Mesenchymal stem cell (in vitro differentiated cells and primary cell): ENCODE data around the gene TPSG1.
"Not testable (repeated sequence)": the region's sequence is repeated elsewhere in the genome, so short reads cannot be mapped to it uniquely, and the experiment has no call there.

ENCODE experiments used
- DNase-seq: peaks from one replicate; pipeline ENCODE4 v3.0.0-alpha.2; 2013
- H2AFZ ChIP-seq: one replicate; pipeline ENCODE4 v1.6.1; 2013; ENCODE audit warnings: low read depth, mild to moderate bottlenecking, control low read depth, inconsistent platforms, low read length, moderate library complexity
- H2AK5ac ChIP-seq: 2 replicates; pipeline ENCODE4 v1.6.1; 2013; ENCODE audit warnings: low read length, moderate library complexity, mild to moderate bottlenecking, inconsistent platforms; ENCODE audit not compliant: severe bottlenecking
- H2BK120ac ChIP-seq: one replicate; pipeline ENCODE4 v1.6.1; 2013; ENCODE audit warnings: low read depth, mild to moderate bottlenecking, inconsistent platforms, low read length, moderate library complexity
- H2BK12ac ChIP-seq, 2 experiments: one replicate each; pipeline ENCODE4 v1.6.1; 2013; ENCODE audit warnings: inconsistent platforms in 2 of 2, low read length in 2 of 2, mild to moderate bottlenecking in 2 of 2, moderate library complexity in 2 of 2, control low read depth in 1 of 2
- H2BK15ac ChIP-seq: one replicate; pipeline ENCODE4 v1.6.1; 2013; ENCODE audit warnings: mild to moderate bottlenecking, low read depth, inconsistent platforms; ENCODE audit not compliant: poor library complexity, severe bottlenecking
- H2BK5ac ChIP-seq: 2 replicates; pipeline ENCODE4 v1.6.1; 2013; ENCODE audit warnings: low read depth, mild to moderate bottlenecking, low read length, control low read depth, inconsistent platforms; ENCODE audit not compliant: poor library complexity, severe bottlenecking
- H3K14ac ChIP-seq, 2 experiments: one replicate each; pipeline ENCODE4 v1.6.1; 2013; ENCODE audit warnings: inconsistent platforms in 2 of 2, low read length in 2 of 2, control low read depth in 1 of 2, mild to moderate bottlenecking in 1 of 2, moderate library complexity in 1 of 2
- H3K18ac ChIP-seq, 2 experiments: one replicate each; pipeline ENCODE4 v1.6.1; 2013; ENCODE audit warnings: inconsistent platforms in 2 of 2, low read length in 2 of 2, control low read depth in 1 of 2, low read depth in 1 of 2, mild to moderate bottlenecking in 1 of 2
- H3K23ac ChIP-seq, 2 experiments: one replicate each; pipeline ENCODE4 v1.6.1; 2013; ENCODE audit warnings: inconsistent platforms in 2 of 2, low read length in 2 of 2, mild to moderate bottlenecking in 2 of 2, moderate library complexity in 2 of 2, control low read depth in 1 of 2
- H3K27ac ChIP-seq: 2 replicates; pipeline ENCODE4 v1.5.1; 2013; ENCODE audit warnings: mild to moderate bottlenecking, moderate library complexity, low read length, control low read depth, inconsistent platforms; ENCODE audit not compliant: poor library complexity, severe bottlenecking
- H3K27me3 ChIP-seq, 2 experiments: 2 replicates each; pipeline versions ENCODE4 v1.6.1 to v1.7.0; 2013; ENCODE audit warnings: low read length in 2 of 2, mild to moderate bottlenecking in 2 of 2, moderate library complexity in 2 of 2, control low read depth in 1 of 2, inconsistent platforms in 1 of 2; ENCODE audit not compliant: control insufficient read depth in 1 of 2, insufficient read depth in 1 of 2
- H3K36me3 ChIP-seq, 2 experiments: 2 replicates each; pipeline versions ENCODE4 v1.6.1 to v1.7.0; 2013; ENCODE audit warnings: low read length in 2 of 2, control low read depth in 1 of 2, inconsistent platforms in 1 of 2, low read depth in 1 of 2, mild to moderate bottlenecking in 1 of 2; ENCODE audit not compliant: insufficient read depth in 2 of 2, control insufficient read depth in 1 of 2
- H3K4ac ChIP-seq, 2 experiments: one replicate each; pipeline ENCODE4 v1.6.1; 2013; ENCODE audit warnings: inconsistent platforms in 2 of 2, low read length in 2 of 2, mild to moderate bottlenecking in 2 of 2, moderate library complexity in 2 of 2, control low read depth in 1 of 2, low read depth in 1 of 2
- H3K4me1 ChIP-seq: 2 replicates; pipeline ENCODE4 v1.6.1; 2013; ENCODE audit warnings: low read depth, low read length, control low read depth; ENCODE audit not compliant: control insufficient read depth, insufficient read depth
- H3K4me2 ChIP-seq: 2 replicates; pipeline ENCODE4 v1.6.1; 2013; ENCODE audit warnings: low read length, mild to moderate bottlenecking, inconsistent platforms; ENCODE audit not compliant: poor library complexity, severe bottlenecking
- H3K4me3 ChIP-seq, 2 experiments: 2 replicates each; pipeline versions ENCODE4 v1.5.1 to v1.7.0; 2013; ENCODE audit warnings: low read length in 2 of 2, mild to moderate bottlenecking in 2 of 2, control low read depth in 1 of 2, low read depth in 1 of 2; ENCODE audit not compliant: insufficient read depth in 1 of 2
- H3K79me1 ChIP-seq: replicated peaks from 2 replicates; pipeline ENCODE4 v1.6.1; 2013; ENCODE audit warnings: mild to moderate bottlenecking, control low read depth, low read length, inconsistent platforms; ENCODE audit not compliant: poor library complexity, severe bottlenecking
- H3K9ac ChIP-seq: 2 replicates; pipeline ENCODE4 v1.7.0; 2013; ENCODE audit warnings: mild to moderate bottlenecking, low read length, moderate library complexity
- H3K9me3 ChIP-seq: 2 replicates; pipeline ENCODE4 v1.7.0; 2013; ENCODE audit warnings: mild to moderate bottlenecking, low read length; ENCODE audit not compliant: control insufficient read depth
- H4K8ac ChIP-seq: one replicate; pipeline ENCODE4 v1.6.1; 2013; ENCODE audit warnings: inconsistent platforms, mild to moderate bottlenecking, low read length, moderate library complexity
- H4K91ac ChIP-seq: one replicate; pipeline ENCODE4 v1.6.1; 2013; ENCODE audit warnings: mild to moderate bottlenecking, low read length, inconsistent platforms
- WGBS: methylation state at CpG from one replicate; pipeline ENCODE4 v1.1.7; 2013; ENCODE audit warnings: mixed read lengths; 5-methylcytosine and 5-hydroxymethylcytosine counted together

Gene TPSG1

GRCh38 chr16:1239575-1239974, 14.5 kb upstream of the TPSG1 start:
- not testable (repeated sequence) for H2BK120ac ChIP-seq, H3K4me1 ChIP-seq, H3K27ac ChIP-seq, H2AFZ ChIP-seq, H3K18ac ChIP-seq, H3K4me2 ChIP-seq, H4K91ac ChIP-seq, DNase-seq, H2BK12ac ChIP-seq, H3K4me3 ChIP-seq, H3K4ac ChIP-seq, H3K14ac ChIP-seq, H2AK5ac ChIP-seq, H3K9ac ChIP-seq, H3K36me3 ChIP-seq, H3K79me1 ChIP-seq, H2BK5ac ChIP-seq, H3K9me3 ChIP-seq, H4K8ac ChIP-seq, H3K23ac ChIP-seq, H2BK15ac ChIP-seq
- peaks cover 0 to 11% of the 10 kb centered on the region in 2 experiments for H3K27me3 ChIP-seq
- 79% methylated on average over 5 of the region's 9 CpGs for WGBS

GRCh38 chr16:1238909-1239308, 13.8 kb upstream of the TPSG1 start:
- not testable (repeated sequence) for H4K91ac ChIP-seq, H3K36me3 ChIP-seq, H3K9ac ChIP-seq, H3K79me1 ChIP-seq, H4K8ac ChIP-seq, H2BK15ac ChIP-seq, H2BK120ac ChIP-seq, H3K4me3 ChIP-seq, H3K14ac ChIP-seq, H3K27ac ChIP-seq, H3K4me2 ChIP-seq, H3K27me3 ChIP-seq, H3K4ac ChIP-seq, H2AK5ac ChIP-seq, H2BK5ac ChIP-seq, H3K23ac ChIP-seq, H3K4me1 ChIP-seq, H2AFZ ChIP-seq, H3K18ac ChIP-seq, H2BK12ac ChIP-seq, H3K9me3 ChIP-seq, DNase-seq
- 83% methylated on average over 7 of the region's 23 CpGs for WGBS

GRCh38 chr16:1237990-1238389, 12.9 kb upstream of the TPSG1 start:
- Histone ChIP-seq H2AFZ (no peak overlapping the region), H3K9ac (no peak overlapping the region), H2BK15ac (no peak overlapping the region), H3K27ac (no peak overlapping the region), H3K9me3 (no peaks in the 10 kb centered on the region), H3K4me2 (no peak overlapping the region), H3K14ac (peak overlapping the region in 1 of 2 experiments; percentile 51), H2BK12ac (no peak overlapping the region), H3K4ac (no peak overlapping the region), H3K27me3 (peaks cover 0 to 10% of the 10 kb centered on the region in 2 experiments), H3K36me3 (no peaks in the 10 kb centered on the region), H4K8ac (no peak overlapping the region), H4K91ac (no peak overlapping the region), H3K18ac (no peak overlapping the region), H3K79me1 (no peaks in the 10 kb centered on the region), H2BK120ac (no peak overlapping the region), H2BK5ac (no peak overlapping the region), H3K4me3 (no peak overlapping the region), H3K4me1 (peaks cover 3% of the 10 kb centered on the region), H3K23ac (no peak overlapping the region), H2AK5ac (no peak overlapping the region)
- no peak for DNase-seq
- WGBS: 85% methylated on average over 9 of the region's 9 CpGs

- H3K9me3 ChIP-seq, DNase-seq, H3K9ac ChIP-seq, H3K36me3 ChIP-seq, H4K91ac ChIP-seq, H3K27me3 ChIP-seq, H4K8ac ChIP-seq, H2AFZ ChIP-seq, H2AK5ac ChIP-seq, H3K79me1 ChIP-seq, H2BK5ac ChIP-seq, H2BK12ac ChIP-seq, H3K4me2 ChIP-seq, H2BK120ac ChIP-seq, H3K18ac ChIP-seq, H3K4ac ChIP-seq, H3K4me1 ChIP-seq, H3K27ac ChIP-seq, H3K14ac ChIP-seq, H2BK15ac ChIP-seq, H3K23ac ChIP-seq, H3K4me3 ChIP-seq: not testable (repeated sequence)
- WGBS: no CpG with 5 or more reads among the region's 29 CpGs
Measured at GRCh38 chr16:1236659-1237058, 11.6 kb upstream of the TPSG1 start.
